H9 (cell line): ENCODE results near the gene GDI1. TPM values are rescaled to one million over a fixed set of nuclear protein-coding genes. Genes with fewer than 3 reads are reported as not detected.

ENCODE experiments used
- DNase-seq: peaks from one replicate; pipeline ENCODE4 v3.0.0-alpha.2; 2017
- H2AFZ ChIP-seq: one replicate; pipeline ENCODE4 v1.6.1; 2013; ENCODE audit warnings: mild to moderate bottlenecking, low read length, control low read depth, moderate library complexity
- H2AK5ac ChIP-seq: 2 replicates; pipeline ENCODE4 v1.6.1; 2013; ENCODE audit warnings: low read length, control low read depth, mixed read lengths; ENCODE audit not compliant: insufficient read length
- H2BK120ac ChIP-seq: one replicate; pipeline ENCODE4 v1.6.1; 2013; ENCODE audit warnings: low read depth, mild to moderate bottlenecking, low read length, control low read depth, inconsistent platforms; ENCODE audit not compliant: poor library complexity, severe bottlenecking
- H2BK12ac ChIP-seq: 2 replicates; pipeline ENCODE4 v1.6.1; 2013; ENCODE audit warnings: low read length, control low read depth, mixed read lengths, low read depth; ENCODE audit not compliant: insufficient read length
- H2BK15ac ChIP-seq: 2 replicates; pipeline ENCODE4 v1.6.1; 2013; ENCODE audit warnings: low read depth, low read length, control low read depth
- H2BK20ac ChIP-seq: one replicate; pipeline ENCODE4 v1.6.1; 2013; ENCODE audit warnings: low read depth, mild to moderate bottlenecking, low read length, control low read depth, inconsistent platforms; ENCODE audit not compliant: poor library complexity, severe bottlenecking
- H2BK5ac ChIP-seq: 2 replicates; pipeline ENCODE4 v1.6.1; 2013; ENCODE audit warnings: low read length, control low read depth, mixed read lengths; ENCODE audit not compliant: insufficient read length
- H3K14ac ChIP-seq: 2 replicates; pipeline ENCODE4 v1.6.1; 2013; ENCODE audit warnings: low read length, control low read depth; ENCODE audit not compliant: insufficient read depth
- H3K18ac ChIP-seq: 2 replicates; pipeline ENCODE4 v1.6.1; 2013; ENCODE audit warnings: low read depth, mild to moderate bottlenecking, mixed read lengths, low read length, control low read depth; ENCODE audit not compliant: insufficient read length
- H3K23ac ChIP-seq: 2 replicates; pipeline ENCODE4 v1.6.1; 2013; ENCODE audit warnings: low read length, control low read depth, mixed read lengths, low read depth; ENCODE audit not compliant: insufficient read length
- H3K23me2 ChIP-seq: 2 replicates; pipeline ENCODE4 v1.6.1; 2013; ENCODE audit warnings: low read depth, mild to moderate bottlenecking, mixed read lengths, low read length, control low read depth; ENCODE audit not compliant: insufficient read length, poor library complexity, severe bottlenecking
- H3K27ac ChIP-seq: 2 replicates; pipeline ENCODE4 v1.5.1; 2013; ENCODE audit warnings: low read length, control low read depth, mixed read lengths, low read depth; ENCODE audit not compliant: insufficient read length
- H3K27me3 ChIP-seq: 2 replicates; pipeline ENCODE4 v1.6.1; 2013; ENCODE audit warnings: low read length, control low read depth, inconsistent platforms; ENCODE audit not compliant: insufficient read depth
- H3K4ac ChIP-seq: 2 replicates; pipeline ENCODE4 v1.6.1; 2013; ENCODE audit warnings: low read depth, mild to moderate bottlenecking, control low read depth, inconsistent platforms, low read length, moderate library complexity
- H3K4me1 ChIP-seq: 2 replicates; pipeline ENCODE4 v1.6.1; 2013; ENCODE audit warnings: low read length, control low read depth, inconsistent platforms; ENCODE audit not compliant: insufficient read depth
- H3K4me2 ChIP-seq: 2 replicates; pipeline ENCODE4 v1.6.1; 2013; ENCODE audit warnings: low read length, control low read depth, mixed read lengths; ENCODE audit not compliant: insufficient read length, insufficient read depth
- H3K56ac ChIP-seq: 2 replicates; pipeline ENCODE4 v1.6.1; 2013; ENCODE audit warnings: low read depth, mild to moderate bottlenecking, mixed read lengths, low read length, control low read depth; ENCODE audit not compliant: insufficient read length
- H3K79me1 ChIP-seq: 2 replicates; pipeline ENCODE4 v1.6.1; 2013; ENCODE audit warnings: low read depth, mild to moderate bottlenecking, moderate library complexity, low read length, control low read depth, inconsistent platforms; ENCODE audit not compliant: insufficient read depth, poor library complexity, severe bottlenecking
- H3K79me2 ChIP-seq: 2 replicates; pipeline ENCODE4 v1.6.1; 2013; ENCODE audit warnings: low read length, control low read depth, inconsistent platforms; ENCODE audit not compliant: insufficient read depth
- H3K9ac ChIP-seq: 2 replicates; pipeline ENCODE4 v1.6.1; 2013; ENCODE audit warnings: low read length, control low read depth, mixed read lengths; ENCODE audit not compliant: insufficient read length; ENCODE audit errors: extremely low read depth
- H3K9me3 ChIP-seq: one replicate; pipeline ENCODE4 v1.6.1; 2013; ENCODE audit warnings: low read depth, low read length, inconsistent platforms; ENCODE audit not compliant: control insufficient read depth
- H3T11ph ChIP-seq: one replicate; pipeline ENCODE4 v1.6.1; 2013; ENCODE audit warnings: mild to moderate bottlenecking, low read length, control low read depth, inconsistent platforms
- H4K20me1 ChIP-seq: one replicate; pipeline ENCODE4 v1.6.1; 2013; ENCODE audit not compliant: control insufficient read depth, insufficient read length, insufficient read depth
- H4K5ac ChIP-seq: 2 replicates; pipeline ENCODE4 v1.6.1; 2013; ENCODE audit warnings: low read depth, mild to moderate bottlenecking, mixed read lengths, low read length, control low read depth; ENCODE audit not compliant: insufficient read length
- H4K8ac ChIP-seq: replicated peaks from 2 replicates; pipeline ENCODE4 v1.6.1; 2013; ENCODE audit warnings: low read length, control low read depth, mixed read lengths, low read depth; ENCODE audit not compliant: insufficient read length
- H4K91ac ChIP-seq: 2 replicates; pipeline ENCODE4 v1.6.1; 2013; ENCODE audit warnings: low read depth, mild to moderate bottlenecking, moderate library complexity, mixed read lengths, low read length, control low read depth; ENCODE audit not compliant: insufficient read length
- H3K27ac Mint-ChIP-seq, 3 experiments: 2 replicates in 2 of 3; 3 replicates in 1 of 3; pipeline ENCODE4 v1.8.0; 2020 to 2021; ENCODE audit warnings: mixed read lengths in 3 of 3, mild to moderate bottlenecking in 1 of 3, moderate library complexity in 1 of 3
- H3K27me3 Mint-ChIP-seq: 2 replicates; pipeline ENCODE4 v1.8.0; 2021; ENCODE audit warnings: low read depth, mild to moderate bottlenecking, moderate library complexity, mixed read lengths
- H3K36me3 Mint-ChIP-seq, 3 experiments: 2 replicates in 2 of 3; 3 replicates in 1 of 3; pipeline ENCODE4 v1.8.0; 2020 to 2021; ENCODE audit warnings: low read depth in 3 of 3, mixed read lengths in 3 of 3; ENCODE audit not compliant: insufficient read depth in 1 of 3
- H3K4me1 Mint-ChIP-seq, 2 experiments: 2 replicates each; pipeline ENCODE4 v1.8.0; 2020; ENCODE audit warnings: mixed read lengths in 2 of 2
- H3K4me3 Mint-ChIP-seq, 2 experiments: 2 replicates in 1 of 2; 3 replicates in 1 of 2; pipeline ENCODE4 v1.8.0; 2020 to 2021; ENCODE audit warnings: mild to moderate bottlenecking in 2 of 2, mixed read lengths in 2 of 2, moderate library complexity in 1 of 2
- H3K9me3 Mint-ChIP-seq, 2 experiments: 2 replicates in 1 of 2; 3 replicates in 1 of 2; pipeline ENCODE4 v1.8.0; 2020; ENCODE audit warnings: mild to moderate bottlenecking in 2 of 2, mixed read lengths in 2 of 2, moderate library complexity in 1 of 2
- CTCF ChIP-seq: fragments of 200-600 bp; sonication (generic); conservative IDR thresholded peaks from 3 replicates; pipeline ENCODE4 v1.8.0; 2021; ENCODE audit warnings: antibody characterized with exemption, mild to moderate bottlenecking
- WGBS: extraction: QIAGEN DNeasy Blood & Tissue Kit; methylation state at CpG from one replicate; pipeline ENCODE4 v1.1.7; 2013; ENCODE audit warnings: missing lambda C conversion rate, low lambda C conversion rate, mixed read lengths; ENCODE audit not compliant: insufficient read length; ENCODE audit errors: extremely low coverage; 5-methylcytosine and 5-hydroxymethylcytosine counted together
- total RNA-seq: library from RNA; stranded (reverse); gene quantifications from 2 replicates; pipeline ENCODE4 v1.2.1, GENCODE V29; 2021

GDI1 gene
- total RNA-seq, 1 experiment from 2014 or later, result 111 TPM

GRCh38 chrX:154404625-154405192 lies 32.2 kb upstream of the GDI1 start:
- Histone ChIP-seq H2BK20ac (no peak overlapping the region), H3K56ac (no peak overlapping the region), H3K9me3 (peaks cover 19% of the 10 kb centered on the region), H2BK120ac (no peak overlapping the region), H2AFZ (no peak overlapping the region), H4K8ac (no peak overlapping the region), H2BK12ac (no peak overlapping the region), H3K27me3 (no peaks in the 10 kb centered on the region), H3K23ac (no peak overlapping the region), H3K4me1 (no peaks in the 10 kb centered on the region), H2AK5ac (no peak overlapping the region), H4K20me1 (no peaks in the 10 kb centered on the region), H3K9ac (no peak overlapping the region), H2BK15ac (no peak overlapping the region), H3K27ac (no peak overlapping the region), H2BK5ac (no peak overlapping the region), H3K4ac (no peak overlapping the region), H3K14ac (no peak overlapping the region), H3K23me2 (no peaks in the 10 kb centered on the region), H3K18ac (no peak overlapping the region), H4K5ac (no peak overlapping the region), H3K79me2 (no peaks in the 10 kb centered on the region), H4K91ac (no peak overlapping the region), H3K4me2 (no peak overlapping the region), H3K79me1 (no peaks in the 10 kb centered on the region), H3T11ph (no peak overlapping the region)
- H3K27me3 Mint-ChIP-seq, result no peaks in the 10 kb centered on the region
- peaks cover 9 to 16% of the 10 kb centered on the region in 2 experiments for H3K4me1 Mint-ChIP-seq
- WGBS, result no CpG with 5 or more reads among the region's 16 CpGs
- TF ChIP-seq CTCF, result no peak
- no peak overlapping the region for H3K4me3 Mint-ChIP-seq
- no peak for DNase-seq
- no peak overlapping the region for H3K27ac Mint-ChIP-seq
- H3K36me3 Mint-ChIP-seq, result peaks cover 18 to 37% (median 26%) of the 10 kb centered on the region in 3 experiments
- H3K9me3 Mint-ChIP-seq, result peaks cover 74 to 76% of the 10 kb centered on the region in 2 experiments
